T-helper 2 cell treated with Interferon-gamma antibody and Interleukin-4, amounts not matched to agents 5 μg/mL and 100 μg/mL, for 36 hours (primary cell): ENCODE measurements around the gene MTMR3.

Experiments
- DNase-seq: peaks from one replicate; pipeline ENCODE4 v3.0.0; 2021; ENCODE audit warnings: low spot score
- H3K27ac Mint-ChIP-seq: one replicate; pipeline ENCODE4 v1.8.0; 2021; ENCODE audit warnings: mild to moderate bottlenecking, mixed read lengths
- H3K27me3 Mint-ChIP-seq: one replicate; pipeline ENCODE4 v1.8.0; 2021; ENCODE audit warnings: low read depth, mixed read lengths
- H3K36me3 Mint-ChIP-seq: one replicate; pipeline ENCODE4 v1.8.0; 2021; ENCODE audit warnings: low read depth, mixed read lengths
- H3K4me1 Mint-ChIP-seq: one replicate; pipeline ENCODE4 v1.8.0; 2021; ENCODE audit warnings: low read depth, mixed read lengths
- H3K4me3 Mint-ChIP-seq: one replicate; pipeline ENCODE4 v1.8.0; 2022; ENCODE audit warnings: mild to moderate bottlenecking, moderate library complexity, mixed read lengths
- H3K9me3 Mint-ChIP-seq: one replicate; pipeline ENCODE4 v1.8.0; 2021; ENCODE audit warnings: mixed read lengths

The MTMR3 gene

GRCh38 chr22:29879753-29880152 lies 3.2 kb upstream of the MTMR3 start:
- no peaks in the 10 kb centered on the region for H3K9me3 Mint-ChIP-seq
- no peak overlapping the region for H3K4me3 Mint-ChIP-seq

GRCh38 chr22:29882716-29883044 lies 294 bp upstream of the MTMR3 start:
- Mint-ChIP-seq H3K4me1 (peaks cover 11% of the 10 kb centered on the region), H3K4me3 (peak overlapping the region; percentile 90), H3K36me3 (peaks cover 5% of the 10 kb centered on the region), H3K9me3 (no peaks in the 10 kb centered on the region), H3K27me3 (peaks cover 3% of the 10 kb centered on the region), H3K27ac (peak overlapping the region; percentile 10)
- DNase-seq = no peak

More at GRCh38 chr22:29879753-29880152, 3.2 kb upstream of the MTMR3 start:
- peaks cover 11% of the 10 kb centered on the region for H3K4me1 Mint-ChIP-seq
- peaks cover 5% of the 10 kb centered on the region for H3K36me3 Mint-ChIP-seq
- no peak overlapping the region for H3K27ac Mint-ChIP-seq
- H3K27me3 Mint-ChIP-seq = peaks cover 19% of the 10 kb centered on the region
- no peak for DNase-seq

GRCh38 chr22:29883775-29884097 lies 762 bp downstream of the MTMR3 start:
- peak overlapping the region; percentile 90 for H3K4me3 Mint-ChIP-seq
- peak overlapping the region; percentile 88 for H3K27ac Mint-ChIP-seq
- H3K27me3 Mint-ChIP-seq = no peaks in the 10 kb centered on the region
- peaks cover 11% of the 10 kb centered on the region for H3K4me1 Mint-ChIP-seq
- DNase-seq = no peak
- H3K36me3 Mint-ChIP-seq = peaks cover 5% of the 10 kb centered on the region
- H3K9me3 Mint-ChIP-seq = no peaks in the 10 kb centered on the region

GRCh38 chr22:29885610-29886009 lies 2.6 kb downstream of the MTMR3 start:
- Mint-ChIP-seq H3K4me3 (no peak overlapping the region), H3K9me3 (no peaks in the 10 kb centered on the region), H3K4me1 (peaks cover 11% of the 10 kb centered on the region), H3K27ac (no peak overlapping the region), H3K27me3 (no peaks in the 10 kb centered on the region), H3K36me3 (peaks cover 5% of the 10 kb centered on the region)
- DNase-seq = no peak

- no peak for DNase-seq
- Mint-ChIP-seq H3K27me3 (no peaks in the 10 kb centered on the region), H3K9me3 (no peaks in the 10 kb centered on the region), H3K36me3 (peaks cover 5% of the 10 kb centered on the region), H3K27ac (no peak overlapping the region), H3K4me3 (no peak overlapping the region), H3K4me1 (peaks cover 11% of the 10 kb centered on the region)
Observed at GRCh38 chr22:29886596-29886995, 3.6 kb downstream of the MTMR3 start.

- H3K27ac Mint-ChIP-seq = no peak overlapping the region
- H3K36me3 Mint-ChIP-seq = peaks cover 5% of the 10 kb centered on the region
- H3K4me1 Mint-ChIP-seq = peaks cover 14% of the 10 kb centered on the region
- no peak overlapping the region for H3K4me3 Mint-ChIP-seq
- no peaks in the 10 kb centered on the region for H3K9me3 Mint-ChIP-seq
- no peaks in the 10 kb centered on the region for H3K27me3 Mint-ChIP-seq
- DNase-seq = no peak
Observed at GRCh38 chr22:29887358-29887757, 4.4 kb downstream of the MTMR3 start.

- Mint-ChIP-seq H3K4me1 (peaks cover 4% of the 10 kb centered on the region), H3K27me3 (no peaks in the 10 kb centered on the region), H3K36me3 (no peaks in the 10 kb centered on the region), H3K9me3 (no peaks in the 10 kb centered on the region), H3K27ac (no peak overlapping the region), H3K4me3 (no peak overlapping the region)
- DNase-seq = no peak
Observed at GRCh38 chr22:29890760-29891159, 7.8 kb downstream of the MTMR3 start.

GRCh38 chr22:29892315-29893156 lies 9.6 kb downstream of the MTMR3 start:
- no peak overlapping the region for H3K27ac Mint-ChIP-seq
- no peaks in the 10 kb centered on the region for H3K9me3 Mint-ChIP-seq
- H3K4me3 Mint-ChIP-seq = no peak overlapping the region
- H3K36me3 Mint-ChIP-seq = no peaks in the 10 kb centered on the region
- H3K4me1 Mint-ChIP-seq = peaks cover 4% of the 10 kb centered on the region
- no peak for DNase-seq
- no peaks in the 10 kb centered on the region for H3K27me3 Mint-ChIP-seq

- DNase-seq = no peak
- Mint-ChIP-seq H3K9me3 (no peaks in the 10 kb centered on the region), H3K27ac (no peak overlapping the region), H3K4me3 (no peak overlapping the region), H3K4me1 (no peaks in the 10 kb centered on the region), H3K27me3 (no peaks in the 10 kb centered on the region), H3K36me3 (no peaks in the 10 kb centered on the region)
Observed at GRCh38 chr22:29901354-29901753, 18.4 kb downstream of the MTMR3 start.

GRCh38 chr22:29903371-29903770 lies 20.4 kb downstream of the MTMR3 start:
- Mint-ChIP-seq H3K9me3 (no peaks in the 10 kb centered on the region), H3K27me3 (no peaks in the 10 kb centered on the region), H3K4me1 (no peaks in the 10 kb centered on the region), H3K4me3 (no peak overlapping the region), H3K27ac (no peak overlapping the region), H3K36me3 (no peaks in the 10 kb centered on the region)
- no peak for DNase-seq

GRCh38 chr22:29904020-29904419 lies 21.0 kb downstream of the MTMR3 start:
- H3K27ac Mint-ChIP-seq = no peak overlapping the region
- no peaks in the 10 kb centered on the region for H3K36me3 Mint-ChIP-seq
- no peaks in the 10 kb centered on the region for H3K4me1 Mint-ChIP-seq
- DNase-seq = no peak
- no peaks in the 10 kb centered on the region for H3K27me3 Mint-ChIP-seq
- H3K4me3 Mint-ChIP-seq = no peak overlapping the region
- no peaks in the 10 kb centered on the region for H3K9me3 Mint-ChIP-seq

- Mint-ChIP-seq H3K27ac (no peak overlapping the region), H3K4me1 (no peaks in the 10 kb centered on the region), H3K9me3 (no peaks in the 10 kb centered on the region), H3K27me3 (no peaks in the 10 kb centered on the region), H3K4me3 (no peak overlapping the region), H3K36me3 (no peaks in the 10 kb centered on the region)
- no peak for DNase-seq
Observed at GRCh38 chr22:29907753-29908515, 25.0 kb downstream of the MTMR3 start.

GRCh38 chr22:29912141-29912540 lies 29.2 kb downstream of the MTMR3 start:
- Mint-ChIP-seq H3K9me3 (no peaks in the 10 kb centered on the region), H3K36me3 (no peaks in the 10 kb centered on the region), H3K4me3 (no peak overlapping the region), H3K4me1 (peaks cover 9% of the 10 kb centered on the region), H3K27ac (no peak overlapping the region), H3K27me3 (no peaks in the 10 kb centered on the region)
- DNase-seq = no peak

GRCh38 chr22:29912605-29913398 lies 29.8 kb downstream of the MTMR3 start:
- no peaks in the 10 kb centered on the region for H3K36me3 Mint-ChIP-seq
- H3K9me3 Mint-ChIP-seq = no peaks in the 10 kb centered on the region
- no peaks in the 10 kb centered on the region for H3K27me3 Mint-ChIP-seq
- no peak for DNase-seq
- H3K27ac Mint-ChIP-seq = no peak overlapping the region
- H3K4me1 Mint-ChIP-seq = peaks cover 9% of the 10 kb centered on the region
- no peak overlapping the region for H3K4me3 Mint-ChIP-seq
